PFSK-1 (cell line): ENCODE measurements around the gene CD8A.

Source experiments
- FOXP2 ChIP-seq: optimal IDR thresholded peaks from 2 replicates; pipeline ENCODE3; 2011; ENCODE audit warnings: borderline replicate concordance, control low read depth, inconsistent platforms; ENCODE audit not compliant: insufficient read depth; ENCODE audit errors: extremely low read length, extremely low read depth
- POLR2AphosphoS5 ChIP-seq: IDR thresholded peaks from 2 replicates; pipeline ENCODE4 v1.6.1; 2012; ENCODE audit warnings: low read depth, mild to moderate bottlenecking, control low read depth, low read length, moderate library complexity
- SIN3A ChIP-seq: IDR thresholded peaks from 2 replicates; pipeline ENCODE4 v1.6.1; 2012; ENCODE audit warnings: mild to moderate bottlenecking, low read length, moderate library complexity, borderline replicate concordance; ENCODE audit not compliant: insufficient read depth
- TAF1 ChIP-seq: IDR thresholded peaks from 2 replicates; pipeline ENCODE4 v1.6.1; 2012; ENCODE audit warnings: low read length, control low read depth, borderline replicate concordance; ENCODE audit not compliant: insufficient read depth
- TF ChIP-seq, protein P1 (sequence below), 2 experiments: IDR thresholded peaks; 2 replicates each; pipeline versions ENCODE4 v1.6.1 to v1.8.0; 2011 to 2012; ENCODE audit warnings: low read depth in 2 of 2, low read length in 2 of 2, control low read depth in 1 of 2, inconsistent platforms in 1 of 2, mild to moderate bottlenecking in 1 of 2, moderate library complexity in 1 of 2; ENCODE audit not compliant: insufficient read depth in 1 of 2

DNA sequence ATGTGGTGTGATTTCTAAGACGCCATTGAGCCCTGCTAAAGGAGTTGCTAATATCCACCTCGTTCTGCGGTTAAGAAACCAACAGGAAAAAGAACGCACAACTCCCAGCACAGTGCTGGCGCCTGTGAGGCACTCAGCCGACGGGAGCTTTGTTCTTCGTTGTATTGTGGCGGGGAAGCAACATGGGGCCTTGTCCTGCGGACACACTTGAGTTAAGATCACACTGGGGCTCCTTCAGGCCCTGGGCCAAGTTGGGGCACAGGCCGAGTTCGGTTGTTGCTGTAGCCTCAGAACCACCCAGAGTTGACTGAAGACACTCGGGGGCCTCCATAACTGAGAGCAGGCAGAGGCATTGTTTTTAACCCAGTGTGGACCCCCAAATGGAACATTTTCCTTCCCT, 30.6 kb upstream of the CD8A start:
- no peak for TF ChIP-seq POLR2AphosphoS5
- TF ChIP-seq FOXP2: no peak
- TF ChIP-seq, protein P1, sequence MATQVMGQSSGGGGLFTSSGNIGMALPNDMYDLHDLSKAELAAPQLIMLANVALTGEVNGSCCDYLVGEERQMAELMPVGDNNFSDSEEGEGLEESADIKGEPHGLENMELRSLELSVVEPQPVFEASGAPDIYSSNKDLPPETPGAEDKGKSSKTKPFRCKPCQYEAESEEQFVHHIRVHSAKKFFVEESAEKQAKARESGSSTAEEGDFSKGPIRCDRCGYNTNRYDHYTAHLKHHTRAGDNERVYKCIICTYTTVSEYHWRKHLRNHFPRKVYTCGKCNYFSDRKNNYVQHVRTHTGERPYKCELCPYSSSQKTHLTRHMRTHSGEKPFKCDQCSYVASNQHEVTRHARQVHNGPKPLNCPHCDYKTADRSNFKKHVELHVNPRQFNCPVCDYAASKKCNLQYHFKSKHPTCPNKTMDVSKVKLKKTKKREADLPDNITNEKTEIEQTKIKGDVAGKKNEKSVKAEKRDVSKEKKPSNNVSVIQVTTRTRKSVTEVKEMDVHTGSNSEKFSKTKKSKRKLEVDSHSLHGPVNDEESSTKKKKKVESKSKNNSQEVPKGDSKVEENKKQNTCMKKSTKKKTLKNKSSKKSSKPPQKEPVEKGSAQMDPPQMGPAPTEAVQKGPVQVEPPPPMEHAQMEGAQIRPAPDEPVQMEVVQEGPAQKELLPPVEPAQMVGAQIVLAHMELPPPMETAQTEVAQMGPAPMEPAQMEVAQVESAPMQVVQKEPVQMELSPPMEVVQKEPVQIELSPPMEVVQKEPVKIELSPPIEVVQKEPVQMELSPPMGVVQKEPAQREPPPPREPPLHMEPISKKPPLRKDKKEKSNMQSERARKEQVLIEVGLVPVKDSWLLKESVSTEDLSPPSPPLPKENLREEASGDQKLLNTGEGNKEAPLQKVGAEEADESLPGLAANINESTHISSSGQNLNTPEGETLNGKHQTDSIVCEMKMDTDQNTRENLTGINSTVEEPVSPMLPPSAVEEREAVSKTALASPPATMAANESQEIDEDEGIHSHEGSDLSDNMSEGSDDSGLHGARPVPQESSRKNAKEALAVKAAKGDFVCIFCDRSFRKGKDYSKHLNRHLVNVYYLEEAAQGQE (IDR thresholded peaks at IDR 0.05; ENCODE audit: insufficient read depth in 1 of 2, low read depth in 2 of 2, low read length in 2 of 2): no peak
- no peak for TF ChIP-seq SIN3A
- no peak for TF ChIP-seq TAF1
